A673 (cell line): Measurements from ENCODE around the gene SFTPA2. TPM values are rescaled to one million over a fixed set of nuclear protein-coding genes. Genes with fewer than 3 reads are reported as not detected.
"Not testable (repeated sequence)": the region's sequence is repeated elsewhere in the genome, so short reads cannot be mapped to it uniquely, and the experiment has no call there.

Source experiments
- BruUV-seq: library from RNA; stranded (reverse); fragments of 400-500 nt; replicated peaks from 2 replicates; lab custom pipeline; 2021; lab: Mats Ljungman, UMichigan
- CTCF ChIA-PET: fragments of 300-600 bp; sonication (Branson Sonifier 250); formaldehyde crosslinking; loops from one replicate; lab custom pipeline; 2022; ENCODE audit warnings: antibody characterized with exemption; lab: Charles Lee
- POLR2A ChIA-PET: fragments of 300-600 bp; sonication (Branson Sonifier 250); formaldehyde crosslinking; loops from one replicate; lab custom pipeline; 2022; ENCODE audit warnings: antibody characterized with exemption; ENCODE audit not compliant: low non-redundant PET; lab: Charles Lee
- DNase-seq: peaks from one replicate; pipeline ENCODE4 v3.0.0-alpha.2; 2015; ENCODE audit warnings: low spot score
- H3K27ac ChIP-seq: fragments of 200-600 bp; sonication (generic); 2 replicates; pipeline ENCODE4 v1.5.1; 2016; ENCODE audit warnings: mixed run types, low read depth, mild to moderate bottlenecking, mixed read lengths, antibody characterized with exemption, low read length; ENCODE audit not compliant: poor library complexity, severe bottlenecking
- H3K27me3 ChIP-seq: fragments of 200-600 bp; sonication (generic); replicated peaks from 2 replicates; pipeline ENCODE4 v1.6.1; 2017; ENCODE audit warnings: mixed run types, low read depth, mild to moderate bottlenecking, mixed read lengths, antibody characterized with exemption, low read length; ENCODE audit not compliant: insufficient read depth, poor library complexity
- H3K36me3 ChIP-seq: fragments of 200-600 bp; sonication (generic); 2 replicates; pipeline ENCODE4 v1.6.1; 2016; ENCODE audit warnings: mixed run types, mild to moderate bottlenecking, mixed read lengths, antibody characterized with exemption, low read length; ENCODE audit not compliant: insufficient read depth, poor library complexity, severe bottlenecking
- H3K4me1 ChIP-seq: fragments of 200-600 bp; sonication (generic); 2 replicates; pipeline ENCODE4 v1.6.1; 2017; ENCODE audit warnings: mixed run types, mild to moderate bottlenecking, mixed read lengths, antibody characterized with exemption, low read length; ENCODE audit not compliant: insufficient read depth, poor library complexity, severe bottlenecking
- H3K4me3 ChIP-seq: fragments of 200-600 bp; sonication (generic); 2 replicates; pipeline ENCODE4 v1.5.1; 2016; ENCODE audit warnings: low read depth, mixed run types, mild to moderate bottlenecking, mixed read lengths, low read length; ENCODE audit not compliant: poor library complexity, severe bottlenecking
- H3K9me3 ChIP-seq: fragments of 200-600 bp; sonication (generic); 2 replicates; pipeline ENCODE4 v1.6.1; 2016; ENCODE audit warnings: mixed run types, low read depth, mild to moderate bottlenecking, mixed read lengths, antibody characterized with exemption, low read length; ENCODE audit not compliant: poor library complexity, severe bottlenecking
- CTCF ChIP-seq: fragments of 300-800, 200-600 bp; sonication (generic); conservative IDR thresholded peaks from 2 replicates; pipeline ENCODE4 v1.5.1; 2017; ENCODE audit warnings: low read depth, mild to moderate bottlenecking, antibody characterized with exemption, low read length, moderate library complexity, mixed read lengths
- EZH2 ChIP-seq: fragments of 200-600 bp; sonication (generic); IDR thresholded peaks from 2 replicates; pipeline ENCODE4 v1.6.1; 2017; ENCODE audit warnings: borderline replicate concordance, low read depth, mild to moderate bottlenecking, mixed read lengths, antibody characterized with exemption, low read length; ENCODE audit not compliant: poor library complexity, severe bottlenecking
- intact Hi-C: fragments of 100-400 bp; cut with micrococcal nuclease; formaldehyde crosslinking; loops from one replicate; pipeline ENCODE4 v1.10.0; 2022; ENCODE audit not compliant: unreplicated experiment
- total RNA-seq: library from RNA; stranded (reverse); gene quantifications from 2 replicates; pipeline ENCODE4 v1.2.3, GENCODE V29; 2021

SFTPA2 gene
- total RNA-seq, 1 experiment from 2014 or later, result not detected

- Histone ChIP-seq H3K4me1 (no peaks in the 10 kb centered on the region), H3K4me3 (no peak overlapping the region), H3K27ac (no peak overlapping the region), H3K27me3 (peaks cover 24% of the 10 kb centered on the region), H3K36me3 (no peaks in the 10 kb centered on the region), H3K9me3 (no peaks in the 10 kb centered on the region)
- intact Hi-C loops, result no loop called here
- POLR2A ChIA-PET, result no interaction called here
- CTCF ChIA-PET, result no interaction called here
- no TSS peak for BruUV-seq
- TF ChIP-seq CTCF, result no peak
- no peak for TF ChIP-seq EZH2
- no peak for DNase-seq
These were observed 20.8 kb upstream of the SFTPA2 start for GRCh38 chr10:79581044-79581443.

- Histone ChIP-seq H3K4me3 (no peak overlapping the region), H3K36me3 (no peaks in the 10 kb centered on the region), H3K9me3 (no peaks in the 10 kb centered on the region), H3K27me3 (peaks cover 24% of the 10 kb centered on the region), H3K27ac (no peak overlapping the region), H3K4me1 (no peaks in the 10 kb centered on the region)
- POLR2A ChIA-PET, result no interaction called here
- no peak for TF ChIP-seq CTCF
- no peak for TF ChIP-seq EZH2
- no peak for DNase-seq
- intact Hi-C loops, result no loop called here
- CTCF ChIA-PET, result no interaction called here
- no TSS peak for BruUV-seq
These were observed 19.2 kb upstream of the SFTPA2 start for GRCh38 chr10:79579361-79579760.

- H3K9me3 ChIP-seq, POLR2A ChIA-PET, intact Hi-C loops, CTCF ChIA-PET, H3K36me3 ChIP-seq, DNase-seq, BruUV-seq, H3K27ac ChIP-seq, H3K4me1 ChIP-seq, H3K4me3 ChIP-seq: not testable (repeated sequence)
- peaks cover 30% of the 10 kb centered on the region for H3K27me3 ChIP-seq
These were observed 10.4 kb upstream of the SFTPA2 start for GRCh38 chr10:79570624-79571023.

- H3K27me3 ChIP-seq, result peaks cover 37% of the 10 kb centered on the region
- TF ChIP-seq CTCF (no peak), EZH2 (no peak)
- BruUV-seq, result no TSS peak
- no peaks in the 10 kb centered on the region for H3K36me3 ChIP-seq
- no peaks in the 10 kb centered on the region for H3K9me3 ChIP-seq
- H3K4me3 ChIP-seq, result no peak overlapping the region
- ChIA-PET POLR2A (no interaction called here), CTCF (no interaction called here)
- no peak overlapping the region for H3K27ac ChIP-seq
- no peak for DNase-seq
- intact Hi-C loops, result no loop called here
- no peaks in the 10 kb centered on the region for H3K4me1 ChIP-seq
These were observed 3.2 kb upstream of the SFTPA2 start for GRCh38 chr10:79563426-79563825.
